Memory B cell (primary cell): ENCODE results near the gene GRIN2C.

Experiments
- ATAC-seq: fragments of 150-1000 bp; cut with Tn5 transposase; 2 replicates; pipeline ENCODE4 v1.10.0; 2021; ENCODE audit warnings: low read depth, mild to moderate bottlenecking, moderate library complexity
- DNase-seq, 2 donors: peaks; one replicate each; pipeline ENCODE4 v3.0.0; 2022; ENCODE audit warnings: low spot score in 2 of 2
- H3K27ac Mint-ChIP-seq: one replicate; pipeline ENCODE4 v1.8.0; 2022; ENCODE audit warnings: mild to moderate bottlenecking, moderate library complexity, mixed read lengths
- H3K27me3 Mint-ChIP-seq: one replicate; pipeline ENCODE4 v1.8.0; 2022; ENCODE audit warnings: mixed read lengths
- H3K36me3 Mint-ChIP-seq: one replicate; pipeline ENCODE4 v1.8.0; 2022; ENCODE audit warnings: mild to moderate bottlenecking, mixed read lengths
- H3K4me1 Mint-ChIP-seq: one replicate; pipeline ENCODE4 v1.8.0; 2022; ENCODE audit warnings: mixed read lengths
- H3K4me3 Mint-ChIP-seq: one replicate; pipeline ENCODE4 v1.8.0; 2022; ENCODE audit warnings: mild to moderate bottlenecking, moderate library complexity, mixed read lengths
- H3K9me3 Mint-ChIP-seq: one replicate; pipeline ENCODE4 v1.8.0; 2022; ENCODE audit warnings: mixed read lengths

GRIN2C gene

DNA sequence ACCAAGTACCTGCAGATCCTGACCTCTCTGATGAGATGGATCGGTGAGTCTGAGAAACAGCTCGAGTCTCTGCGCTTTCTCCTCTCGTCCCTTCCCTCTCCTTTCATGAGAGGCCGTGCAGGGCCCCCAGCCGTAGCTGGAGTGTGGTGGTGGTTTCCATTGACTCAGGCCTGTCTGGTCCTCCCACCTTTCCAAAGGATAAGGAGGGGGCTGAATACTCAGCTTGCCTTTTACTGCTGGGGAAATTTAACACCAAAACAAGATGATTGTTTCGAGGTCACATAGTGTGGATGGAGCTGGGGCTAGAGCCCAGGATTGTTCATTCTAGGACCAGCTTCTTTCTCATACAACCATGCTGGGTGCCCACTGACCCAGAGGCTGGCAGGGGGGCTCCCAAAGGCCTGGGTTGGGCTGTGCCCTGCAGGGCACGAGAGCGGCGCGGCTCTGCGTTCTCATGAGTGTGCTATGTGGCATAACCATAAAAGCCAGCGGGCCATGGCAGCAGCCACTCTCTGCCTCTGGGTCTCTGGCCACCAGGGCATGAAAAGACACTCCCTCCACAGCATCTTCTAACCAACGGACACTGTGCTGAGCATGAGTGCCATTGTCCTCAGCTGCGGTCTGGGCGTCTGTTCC lies 39.8 kb downstream of the GRIN2C start:
- Mint-ChIP-seq H3K36me3 (peaks cover 9% of the 10 kb centered on the region), H3K4me3 (no peak overlapping the region), H3K9me3 (no peaks in the 10 kb centered on the region), H3K27me3 (no peaks in the 10 kb centered on the region), H3K27ac (no peak overlapping the region), H3K4me1 (peaks cover 2% of the 10 kb centered on the region)
- no peak for ATAC-seq
- no peak for DNase-seq

DNA sequence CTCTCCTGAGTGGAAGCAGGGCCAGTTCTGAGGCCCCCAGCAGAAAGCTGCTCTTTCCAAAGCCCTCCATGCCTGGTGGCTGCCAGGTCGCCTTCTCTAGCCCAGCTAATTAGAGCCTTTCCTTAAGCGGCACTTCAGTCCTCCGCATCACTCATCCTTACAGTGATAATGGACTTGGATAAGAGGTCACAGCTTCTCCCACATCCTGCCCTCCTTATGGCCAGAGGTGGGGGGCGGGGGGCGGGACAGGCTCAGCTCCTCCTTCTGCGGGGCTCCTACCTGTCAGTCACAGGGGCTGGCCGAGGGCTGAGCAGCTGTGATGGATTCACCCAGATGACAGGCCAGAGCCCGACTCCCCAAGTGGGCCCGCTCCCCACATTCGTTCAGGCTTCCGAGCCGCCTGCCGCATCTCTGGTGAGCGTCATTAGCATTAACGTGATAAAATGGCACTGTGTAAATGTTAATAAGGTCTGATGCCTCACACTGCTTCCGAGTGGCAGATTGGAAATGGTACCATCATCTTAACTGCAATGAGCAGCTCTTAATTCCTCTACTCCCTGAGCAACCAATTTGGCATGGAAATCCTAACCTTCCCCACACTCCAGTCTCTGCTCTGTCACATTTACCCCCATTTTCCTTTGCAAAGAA lies 41.3 kb downstream of the GRIN2C start:
- H3K9me3 Mint-ChIP-seq = no peaks in the 10 kb centered on the region
- H3K27me3 Mint-ChIP-seq = no peaks in the 10 kb centered on the region
- peaks cover 2% of the 10 kb centered on the region for H3K4me1 Mint-ChIP-seq
- ATAC-seq = no peak
- H3K36me3 Mint-ChIP-seq = peaks cover 12% of the 10 kb centered on the region
- no peak overlapping the region for H3K27ac Mint-ChIP-seq
- no peak for DNase-seq
- H3K4me3 Mint-ChIP-seq = no peak overlapping the region

DNA sequence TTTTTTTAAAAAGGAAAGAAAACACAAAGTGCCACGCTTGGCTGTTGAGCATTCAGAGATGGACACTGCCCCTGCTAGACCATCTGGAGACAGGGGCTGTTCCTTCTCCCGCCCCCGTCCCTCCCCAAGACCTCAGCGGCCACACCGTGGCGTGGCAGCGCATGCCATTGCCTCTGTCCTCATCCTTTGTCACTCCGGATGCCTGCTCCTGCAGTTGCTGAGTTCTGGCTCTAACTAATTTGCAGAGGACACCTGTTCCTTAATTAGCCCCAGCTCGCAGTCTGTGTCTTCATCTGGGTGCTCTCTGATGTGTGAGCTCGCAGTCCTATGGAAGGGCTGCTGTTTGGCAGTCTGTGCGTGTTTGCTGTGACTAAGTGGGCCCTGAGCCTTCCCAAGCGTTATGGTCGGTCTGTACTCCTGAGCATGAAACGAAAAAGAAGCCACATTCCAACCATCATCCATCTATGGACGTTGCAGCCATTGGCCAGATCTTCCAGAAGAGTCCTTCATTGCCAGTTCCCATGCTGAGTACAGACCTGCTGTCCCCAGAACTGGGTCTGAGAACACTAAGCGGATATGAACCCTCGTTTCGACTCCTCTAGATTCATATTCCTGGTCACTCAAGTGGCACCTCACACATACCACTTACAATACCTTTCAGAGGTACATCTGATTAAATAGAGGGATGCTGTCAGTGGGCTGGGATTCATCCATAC lies 42.6 kb downstream of the GRIN2C start:
- H3K36me3 Mint-ChIP-seq = peaks cover 17% of the 10 kb centered on the region
- H3K27ac Mint-ChIP-seq = no peak overlapping the region
- peaks cover 2% of the 10 kb centered on the region for H3K4me1 Mint-ChIP-seq

DNA sequence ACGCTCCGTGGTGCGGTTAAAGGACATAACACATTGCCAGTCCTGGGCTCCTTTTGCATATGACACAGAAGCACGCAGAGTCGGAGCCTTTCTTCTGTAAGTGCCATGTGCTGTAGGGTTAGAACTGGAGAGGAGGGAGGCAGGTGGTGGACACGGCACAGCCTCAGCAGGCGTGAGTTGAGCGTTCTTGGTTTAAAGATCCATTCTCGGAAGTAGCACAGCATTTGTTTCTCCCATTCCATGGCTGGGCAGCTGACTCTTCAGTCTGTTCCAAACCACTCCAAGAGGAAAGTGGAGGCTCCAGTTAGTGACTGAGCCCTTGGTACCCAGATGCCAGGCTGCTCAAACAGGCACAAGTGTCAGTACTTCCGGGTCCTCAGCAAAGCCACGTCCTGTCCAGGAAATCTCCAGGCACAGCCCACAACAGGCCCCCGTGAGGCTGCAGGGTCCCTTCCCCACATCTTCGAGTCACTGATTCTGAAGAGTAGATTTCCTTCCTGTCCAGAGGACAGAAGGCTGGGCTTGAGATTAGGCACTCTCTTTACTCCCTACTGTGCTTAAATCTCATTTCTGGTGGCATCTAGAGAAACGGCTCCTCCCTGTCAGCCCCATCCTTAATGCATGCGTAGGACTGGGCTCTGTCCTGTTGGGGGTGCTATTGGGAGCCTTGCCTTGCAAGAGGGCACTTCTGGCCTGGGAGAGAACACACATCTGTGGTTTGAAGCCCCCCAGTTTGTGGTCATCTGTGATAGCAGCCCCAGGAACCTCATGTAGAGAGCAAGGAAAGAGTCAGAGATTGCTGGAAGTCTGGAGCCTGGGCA lies 43.9 kb downstream of the GRIN2C start:
- Mint-ChIP-seq H3K27me3 (no peaks in the 10 kb centered on the region), H3K36me3 (peaks cover 17% of the 10 kb centered on the region), H3K4me1 (peaks cover 2% of the 10 kb centered on the region), H3K4me3 (no peak overlapping the region), H3K27ac (no peak overlapping the region), H3K9me3 (no peaks in the 10 kb centered on the region)
- DNase-seq = no peak
- no peak for ATAC-seq

More for the DNA sequence above, 42.6 kb downstream of the GRIN2C start:
- H3K9me3 Mint-ChIP-seq = no peaks in the 10 kb centered on the region
- H3K4me3 Mint-ChIP-seq = no peak overlapping the region
- DNase-seq = no peak
- H3K27me3 Mint-ChIP-seq = no peaks in the 10 kb centered on the region
- ATAC-seq = no peak

DNA sequence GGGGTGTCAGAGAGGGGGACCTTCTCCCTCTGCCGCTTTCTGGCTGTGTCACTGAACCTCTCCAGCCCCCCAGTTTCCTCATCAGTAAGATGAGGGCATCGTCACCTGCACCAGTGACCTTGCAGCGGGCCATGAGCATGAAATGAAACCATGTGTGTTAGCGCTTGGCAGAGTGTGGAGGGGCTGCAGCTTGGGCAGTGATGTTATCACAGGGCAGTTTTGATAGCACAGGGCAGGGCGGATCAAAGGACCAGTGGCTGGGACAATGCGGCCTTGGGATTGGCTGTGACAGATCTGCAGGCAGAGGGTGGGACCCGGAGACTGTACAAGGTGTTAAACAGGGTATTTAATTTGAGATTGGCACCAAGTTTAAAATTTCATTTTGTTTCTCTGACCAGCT lies 44.6 kb downstream of the GRIN2C start:
- Mint-ChIP-seq H3K4me3 (no peak overlapping the region), H3K27ac (no peak overlapping the region), H3K9me3 (no peaks in the 10 kb centered on the region), H3K27me3 (no peaks in the 10 kb centered on the region), H3K36me3 (peaks cover 17% of the 10 kb centered on the region), H3K4me1 (peaks cover 2% of the 10 kb centered on the region)
- ATAC-seq = no peak
- DNase-seq = no peak

DNA sequence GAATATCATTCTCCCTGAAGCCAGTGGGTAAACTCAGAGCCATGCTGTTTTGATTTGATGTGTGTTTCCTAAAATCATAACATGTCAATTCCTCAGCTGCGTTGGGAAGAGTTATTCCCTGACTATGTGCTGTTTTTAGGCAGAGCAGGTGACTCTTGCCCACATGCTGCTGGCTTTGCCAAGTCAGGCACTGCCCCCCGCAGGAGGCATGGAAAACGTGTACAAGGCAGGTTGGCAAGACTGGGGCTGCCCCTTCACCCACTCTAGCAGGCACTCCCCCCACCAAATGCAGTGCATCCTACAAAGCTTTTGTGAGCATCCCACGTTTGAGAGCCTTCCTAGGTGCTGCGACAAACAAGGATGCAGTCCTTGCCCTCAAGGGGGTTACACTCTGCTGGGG lies 45.2 kb downstream of the GRIN2C start:
- Mint-ChIP-seq H3K4me1 (peaks cover 2% of the 10 kb centered on the region), H3K27ac (no peak overlapping the region), H3K9me3 (no peaks in the 10 kb centered on the region), H3K36me3 (peaks cover 19% of the 10 kb centered on the region), H3K4me3 (no peak overlapping the region), H3K27me3 (no peaks in the 10 kb centered on the region)
- no peak for DNase-seq
- no peak for ATAC-seq

DNA sequence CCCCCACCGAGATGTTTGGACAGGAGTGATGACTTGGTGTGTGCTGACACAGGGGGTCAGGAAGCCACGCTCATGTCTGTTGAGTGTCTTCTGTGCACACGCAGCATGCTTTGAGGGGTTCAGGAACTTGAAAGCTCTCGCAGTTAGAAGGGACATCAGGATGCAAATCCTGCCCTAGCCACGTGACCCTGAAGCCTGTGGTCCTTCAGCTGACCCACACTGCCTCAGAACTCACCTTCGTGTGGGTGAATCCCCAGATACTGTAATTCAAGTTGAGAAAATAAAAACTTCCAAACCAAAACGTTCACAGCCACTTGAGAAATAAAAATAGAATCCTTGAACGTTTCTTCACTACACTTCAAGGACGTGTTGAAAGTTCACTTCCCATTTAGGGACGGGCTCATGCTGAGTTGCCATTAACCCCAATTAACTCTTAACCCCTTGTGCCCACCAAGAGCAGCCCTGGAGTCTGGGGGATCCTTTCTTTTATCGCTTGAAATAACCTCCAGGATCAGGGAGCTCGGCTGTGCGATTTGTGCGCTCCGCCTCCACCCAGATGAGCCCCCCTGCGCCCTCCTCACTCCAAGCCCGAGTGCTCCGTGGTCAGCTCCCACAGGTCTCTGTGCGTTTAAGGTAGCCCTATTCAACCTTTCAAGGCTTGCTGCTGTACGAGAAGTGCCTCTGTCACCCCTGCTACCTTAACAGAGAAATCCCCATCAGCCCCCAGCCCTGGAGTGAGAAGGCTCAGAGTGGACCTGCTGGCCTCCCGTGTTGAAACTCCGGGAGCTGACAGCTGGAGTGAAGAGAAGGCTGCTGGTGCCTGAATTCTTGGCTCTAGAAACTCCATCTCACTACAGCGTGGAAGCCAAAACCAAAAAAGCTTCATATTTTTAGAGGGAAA lies 47.3 kb downstream of the GRIN2C start:
- Mint-ChIP-seq H3K9me3 (no peaks in the 10 kb centered on the region), H3K4me1 (peaks cover 2% of the 10 kb centered on the region), H3K4me3 (no peak overlapping the region), H3K27me3 (no peaks in the 10 kb centered on the region), H3K27ac (no peak overlapping the region), H3K36me3 (peaks cover 16% of the 10 kb centered on the region)
- no peak for ATAC-seq
- no peak for DNase-seq

DNA sequence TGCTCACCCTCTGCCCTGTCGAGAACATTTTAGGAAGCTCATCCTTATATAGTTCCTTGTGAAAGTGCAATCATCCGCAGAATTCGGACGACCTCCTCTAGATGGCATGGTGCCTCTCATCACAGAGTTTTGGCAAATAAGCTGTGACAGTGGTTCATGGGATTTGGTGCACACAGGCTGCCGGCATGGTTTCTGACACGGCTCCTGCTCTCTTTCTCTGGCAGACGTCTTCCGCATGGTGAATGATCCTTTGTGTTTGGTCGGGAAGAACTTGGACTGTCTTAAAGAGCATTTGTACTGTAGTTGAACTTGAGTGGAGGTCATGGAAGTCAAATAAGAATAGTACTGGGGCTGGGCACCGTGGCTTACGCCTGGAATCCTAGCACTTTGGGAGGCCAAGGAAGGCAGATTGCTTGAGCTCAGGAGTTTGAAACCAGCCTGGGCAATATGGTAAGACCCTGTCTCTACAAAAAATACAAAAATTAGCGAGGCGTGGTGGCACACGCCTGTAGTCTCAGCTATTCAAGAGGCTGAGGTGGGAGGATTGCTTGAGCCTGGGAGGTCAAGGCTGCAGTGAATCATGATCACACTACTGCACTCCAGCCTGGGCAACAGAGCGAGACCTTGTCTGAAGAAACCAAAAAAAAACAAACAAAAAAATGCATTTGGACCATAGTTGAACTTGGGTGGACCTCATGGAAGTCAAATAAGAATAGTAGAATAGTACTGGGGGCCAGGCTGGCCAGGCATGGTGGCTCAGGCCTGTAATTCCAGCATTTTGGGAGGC lies 48.8 kb downstream of the GRIN2C start:
- Mint-ChIP-seq H3K27ac (no peak overlapping the region), H3K4me1 (peaks cover 2% of the 10 kb centered on the region), H3K4me3 (no peak overlapping the region), H3K9me3 (no peaks in the 10 kb centered on the region), H3K36me3 (peaks cover 17% of the 10 kb centered on the region), H3K27me3 (no peaks in the 10 kb centered on the region)
- no peak for ATAC-seq
- no peak for DNase-seq

DNA sequence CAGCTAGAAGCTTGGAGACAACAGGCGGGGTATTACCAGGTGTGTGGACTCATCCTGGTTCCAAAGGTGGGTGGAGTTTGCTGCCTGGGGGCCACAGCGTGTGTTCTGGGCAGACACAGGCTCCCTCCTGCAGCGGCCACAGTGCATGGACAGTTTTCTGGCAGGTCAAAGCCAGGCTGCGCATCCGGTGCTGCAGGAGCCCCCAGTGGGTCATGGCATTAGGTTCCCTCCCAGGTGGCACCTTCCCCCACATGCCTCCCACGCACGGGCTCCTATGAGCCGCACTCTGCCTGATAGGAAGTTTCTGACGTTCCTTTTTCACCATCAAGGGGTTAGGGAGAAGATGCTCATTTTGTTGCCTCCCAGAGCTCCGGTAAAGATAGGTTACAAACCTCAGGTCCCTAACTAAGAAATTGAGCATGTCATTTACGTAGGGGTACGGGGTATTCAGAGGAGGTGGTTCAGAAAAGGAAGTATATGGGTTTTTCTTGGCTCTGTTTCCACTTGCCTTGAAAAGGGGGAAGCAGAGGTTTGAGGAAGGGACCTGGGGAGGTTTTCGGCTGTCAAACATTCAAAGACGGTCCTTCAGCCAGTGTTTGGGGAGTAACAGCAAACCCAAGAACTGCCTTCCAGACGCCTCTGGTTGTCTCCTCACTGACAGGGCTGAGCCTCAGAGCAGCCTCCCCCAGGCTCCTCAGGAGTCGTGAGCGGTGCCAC lies 50.8 kb downstream of the GRIN2C start:
- H3K4me3 Mint-ChIP-seq = no peak overlapping the region
- no peaks in the 10 kb centered on the region for H3K27me3 Mint-ChIP-seq
- no peaks in the 10 kb centered on the region for H3K4me1 Mint-ChIP-seq
- no peaks in the 10 kb centered on the region for H3K9me3 Mint-ChIP-seq
- H3K27ac Mint-ChIP-seq = no peak overlapping the region
- DNase-seq = no peak
- ATAC-seq = no peak
- peaks cover 15% of the 10 kb centered on the region for H3K36me3 Mint-ChIP-seq

DNA sequence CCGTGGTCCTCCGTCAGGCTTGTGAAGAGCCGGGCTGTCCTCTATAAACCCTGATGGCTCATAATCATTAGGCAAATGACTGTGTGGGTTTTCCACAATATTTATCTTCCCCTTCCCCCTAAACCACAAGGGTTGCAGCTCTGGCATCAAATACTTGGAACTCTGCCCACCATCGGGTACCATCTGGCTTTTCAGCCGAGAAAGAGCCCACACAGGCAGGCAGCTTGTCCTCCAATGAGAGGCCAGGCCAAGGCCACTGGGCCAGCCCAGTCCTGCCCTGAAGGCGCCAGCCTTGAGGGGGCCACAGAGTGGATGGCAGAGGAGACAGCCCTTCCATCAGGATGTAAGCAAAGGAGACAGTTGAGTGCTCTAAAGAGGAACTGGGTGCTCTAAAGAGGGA lies 51.8 kb downstream of the GRIN2C start:
- ATAC-seq (no peak), DNase-seq (no peak)
- Mint-ChIP-seq H3K27me3 (no peaks in the 10 kb centered on the region), H3K4me1 (no peaks in the 10 kb centered on the region), H3K9me3 (no peaks in the 10 kb centered on the region), H3K4me3 (no peak overlapping the region), H3K36me3 (peaks cover 11% of the 10 kb centered on the region), H3K27ac (no peak overlapping the region)

DNA sequence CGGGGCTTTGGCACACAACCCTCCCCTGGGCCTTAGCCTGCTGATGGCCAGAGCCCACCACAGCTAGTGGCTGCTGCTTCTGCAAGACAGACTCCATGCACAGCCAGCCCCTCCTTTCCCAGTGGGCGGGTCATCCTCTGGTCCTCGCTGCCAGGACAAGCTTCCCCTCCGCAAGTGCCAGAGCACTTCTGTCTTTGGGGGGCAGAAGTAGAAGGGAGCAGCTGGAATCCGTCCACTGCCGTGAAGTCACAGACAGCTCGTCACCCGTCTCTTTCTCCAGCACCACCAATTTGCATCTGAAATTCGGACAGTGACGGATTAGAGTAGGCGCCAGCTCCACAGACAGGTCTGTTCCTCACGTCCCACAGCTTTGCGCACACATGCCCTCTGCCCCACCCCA lies 52.2 kb downstream of the GRIN2C start:
- H3K4me1 Mint-ChIP-seq = no peaks in the 10 kb centered on the region

DNA sequence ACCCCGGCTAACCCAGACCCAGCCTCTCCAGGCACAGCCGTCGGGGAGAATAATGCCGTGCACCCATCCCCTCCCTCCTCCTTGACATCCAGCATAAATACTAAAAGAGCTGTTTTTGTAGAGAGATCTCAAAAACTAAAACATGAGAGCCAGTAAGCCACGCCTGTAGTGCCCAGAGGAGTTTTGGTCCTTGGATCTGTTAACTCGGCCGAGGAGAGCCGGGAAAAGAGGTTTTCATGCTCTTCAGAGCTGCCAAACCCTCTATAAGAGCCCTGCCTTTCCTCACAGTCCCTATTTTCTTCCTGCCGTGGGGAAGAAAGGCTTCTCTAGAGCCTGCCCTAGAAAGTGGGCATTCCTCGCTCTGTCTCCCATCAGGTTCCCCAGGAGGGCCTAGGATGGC lies 53.4 kb downstream of the GRIN2C start:
- H3K4me3 Mint-ChIP-seq = no peak overlapping the region
- no peak for ATAC-seq
- H3K36me3 Mint-ChIP-seq = peaks cover 13% of the 10 kb centered on the region
- no peaks in the 10 kb centered on the region for H3K27me3 Mint-ChIP-seq
- no peak overlapping the region for H3K27ac Mint-ChIP-seq
- no peak for DNase-seq
- H3K4me1 Mint-ChIP-seq = no peaks in the 10 kb centered on the region
- no peaks in the 10 kb centered on the region for H3K9me3 Mint-ChIP-seq

More for the DNA sequence above, 52.2 kb downstream of the GRIN2C start:
- ATAC-seq (no peak), DNase-seq (no peak)
- H3K4me3 Mint-ChIP-seq = no peak overlapping the region
- no peaks in the 10 kb centered on the region for H3K27me3 Mint-ChIP-seq
- H3K9me3 Mint-ChIP-seq = no peaks in the 10 kb centered on the region
- peaks cover 10% of the 10 kb centered on the region for H3K36me3 Mint-ChIP-seq
- no peak overlapping the region for H3K27ac Mint-ChIP-seq
